ENCODE data around the gene HGFAC. TPM values are rescaled to one million over a fixed set of nuclear protein-coding genes. Genes with fewer than 3 reads are reported as not detected.

The HGFAC gene
- total RNA-seq, 1 experiment from 2014 or later = 0.37 TPM

GRCh38 chr4:3482707-3483106, 40.9 kb downstream of the HGFAC start:
- H3K9ac ChIP-seq (ENCODE audit: extremely low read depth, insufficient read length, low read length) = no peak overlapping the region
- H2BK15ac ChIP-seq (ENCODE audit: low read depth, low read length) = no peak overlapping the region
- H3K4me3 Mint-ChIP-seq = no peak overlapping the region
- H2AK5ac ChIP-seq (ENCODE audit: insufficient read length, low read length) = no peak overlapping the region
- no peak overlapping the region for H3K14ac ChIP-seq (ENCODE audit: insufficient read depth, low read length)
- no peak overlapping the region for H2BK5ac ChIP-seq (ENCODE audit: insufficient read length, low read length)
- H3K9me3 Mint-ChIP-seq = no peaks in the 10 kb centered on the region
- no peaks in the 10 kb centered on the region for H3K9me3 ChIP-seq (ENCODE audit: control insufficient read depth, low read depth, low read length)
- WGBS (ENCODE audit: extremely low coverage, insufficient read length, low lambda C conversion rate) = no CpG with 5 or more reads among the region's 12 CpGs
- peaks cover 90% of the 10 kb centered on the region for H3K27me3 Mint-ChIP-seq (ENCODE audit: low read depth)
- H3K56ac ChIP-seq (ENCODE audit: insufficient read length, low read depth, low read length) = no peak overlapping the region
- no peaks in the 10 kb centered on the region for H3K79me2 ChIP-seq (ENCODE audit: insufficient read depth, low read length)
- no peak overlapping the region for H3K4ac ChIP-seq (ENCODE audit: low read depth, low read length)
- H3K23me2 ChIP-seq (ENCODE audit: insufficient read length, low read depth, low read length, poor library complexity, severe bottlenecking) = peaks cover 4% of the 10 kb centered on the region
- TF ChIP-seq CTCF (conservative IDR thresholded peaks at IDR 0.05) = no peak
- no peaks in the 10 kb centered on the region for H3K36me3 Mint-ChIP-seq (ENCODE audit: insufficient read depth in 1 of 3, low read depth in 3 of 3)
- no peak overlapping the region for H3K4me2 ChIP-seq (ENCODE audit: insufficient read depth, insufficient read length, low read length)
- H3K27ac ChIP-seq (ENCODE audit: insufficient read length, low read depth, low read length) = no peak overlapping the region
- no peaks in the 10 kb centered on the region for H3K79me1 ChIP-seq (ENCODE audit: insufficient read depth, low read depth, low read length, poor library complexity, severe bottlenecking)
- H3K4me1 Mint-ChIP-seq = peaks cover 25 to 43% of the 10 kb centered on the region in 2 experiments
- H4K20me1 ChIP-seq (ENCODE audit: control insufficient read depth, insufficient read depth, insufficient read length) = no peaks in the 10 kb centered on the region
- no peak overlapping the region for H3K18ac ChIP-seq (ENCODE audit: insufficient read length, low read depth, low read length)
- no peak overlapping the region for H3K23ac ChIP-seq (ENCODE audit: insufficient read length, low read depth, low read length)
- no peak overlapping the region for H2AFZ ChIP-seq (ENCODE audit: low read length)
- peaks cover 4% of the 10 kb centered on the region; the same call in 1 of the 2 replicates for H3K4me1 ChIP-seq (ENCODE audit: insufficient read depth, low read length)
- no peak overlapping the region for H3K27ac Mint-ChIP-seq
- no peak overlapping the region for H3T11ph ChIP-seq (ENCODE audit: low read length)
- H4K8ac ChIP-seq (replicated peaks; ENCODE audit: insufficient read length, low read depth, low read length) = no peak overlapping the region
- no peak overlapping the region for H4K91ac ChIP-seq (ENCODE audit: insufficient read length, low read depth, low read length)
- H2BK120ac ChIP-seq (ENCODE audit: low read depth, low read length, poor library complexity, severe bottlenecking) = no peak overlapping the region
- H2BK20ac ChIP-seq (ENCODE audit: low read depth, low read length, poor library complexity, severe bottlenecking) = no peak overlapping the region
- H2BK12ac ChIP-seq (ENCODE audit: insufficient read length, low read depth, low read length) = no peak overlapping the region
- no peak for DNase-seq
- H3K27me3 ChIP-seq (ENCODE audit: insufficient read depth, low read length) = peaks cover 7% of the 10 kb centered on the region; the same call in 1 of the 2 replicates
- no peak overlapping the region for H4K5ac ChIP-seq (ENCODE audit: insufficient read length, low read depth, low read length)

Data from H9 (cell line).